Adrenal gland (tissue), 12 donors: ENCODE measurements around the gene ZNF619. TPM values are rescaled to one million over a fixed set of nuclear protein-coding genes. Genes with fewer than 3 reads are reported as not detected.
"Not testable (repeated sequence)": the region's sequence is repeated elsewhere in the genome, so short reads cannot be mapped to it uniquely, and the experiment has no call there.

Experiments used
- DNase-seq, 7 donors: peaks; one replicate each; pipeline ENCODE4 v3.0.0-alpha.2; 2019 to 2020
- H3K27ac ChIP-seq, 5 donors: fragments of 200-600 bp; sonication (generic) in 4 of 5; 1 replicate in 3 of 5; 2 replicates in 2 of 5; pipeline versions ENCODE4 v1.5.1 to v1.8.0; 2016 to 2020; ENCODE audit warnings: mild to moderate bottlenecking in 1 of 5
- H3K27me3 ChIP-seq: fragments of 200-600 bp; 2 replicates; pipeline ENCODE4 v1.8.0; 2021
- H3K36me3 ChIP-seq, 2 donors: fragments of 200-600 bp; replicated peaks in 1 of 2; 1 replicate in 1 of 2; 2 replicates in 1 of 2; pipeline versions ENCODE4 v1.5.1 to v1.8.0; 2018 to 2022
- H3K4me1 ChIP-seq, 2 donors: fragments of 200-600 bp; replicated peaks in 1 of 2; 1 replicate in 1 of 2; 2 replicates in 1 of 2; pipeline versions ENCODE4 v1.5.1 to v1.8.0; 2018 to 2021
- H3K4me3 ChIP-seq, 4 donors: fragments of 200-600 bp; sonication (generic) in 3 of 4; one replicate each; pipeline ENCODE4 v1.5.1; 2016 to 2018
- H3K9me3 ChIP-seq, 3 donors: fragments of 200-600 bp; sonication (generic) in 1 of 3; replicated peaks in 1 of 3; 1 replicate in 2 of 3; 2 replicates in 1 of 3; pipeline versions ENCODE4 v1.5.1 to v1.8.0; 2016 to 2021
- CTCF ChIP-seq, 6 experiments: fragments of 450-650 bp in 4 of 6; fragments of 200-600 bp in 2 of 6; sonication (generic) in 1 of 6; IDR thresholded peaks; 1 replicate in 5 of 6; 2 replicates in 1 of 6; pipeline versions ENCODE4 v1.5.1 to v1.8.0; 2016 to 2021; ENCODE audit warnings: antibody characterized with exemption in 6 of 6, mild to moderate bottlenecking in 2 of 6, moderate library complexity in 1 of 6
- POLR2A ChIP-seq, 2 donors: fragments of 450-650 bp; IDR thresholded peaks; one replicate each; pipeline ENCODE4 v1.6.1; 2017; ENCODE audit warnings: antibody characterized with exemption in 2 of 2, mild to moderate bottlenecking in 2 of 2, moderate library complexity in 1 of 2
- WGBS, 4 donors: extraction: QIAGEN DNeasy Blood & Tissue Kit in 2 of 4; methylation state at CpG; one replicate each; pipeline versions ENCODE4 v1.1.5 to v1.1.7; 2013 to 2017; 5-methylcytosine and 5-hydroxymethylcytosine counted together
- intact Hi-C, 2 donors: fragments of 100-400 bp; cut with DNase I; formaldehyde crosslinking; loops; one replicate each; pipeline versions ENCODE4 v1.14.1 to v1.15.0; 2022 to 2023
- polyA plus RNA-seq, 3 donors: library from polyadenylated mRNA; stranded (reverse); fragments of 200-250 nt in 2 of 3; fragments of 350-450 nt in 1 of 3; fragmentation: Illumina TruSeq in 1 of 3; extraction: RNeasy Lipid Tissue Mini Kit (QIAGEN cat#74804) in 1 of 3; gene quantifications; one replicate each; pipeline ENCODE4 v1.2.3, GENCODE V29; 2013 to 2014
- total RNA-seq, 9 donors: library from RNA; depleted of rRNA in 4 of 9; stranded (reverse); fragments of >200 nt in 4 of 9; fragments of 120-200 nt in 1 of 9; fragmentation: NEBNext Ultra II Directional in 1 of 9; extraction: Animal tissue kit (Norgen Biotek cat#: 25700) in 1 of 9; gene quantifications; one replicate each; pipeline versions ENCODE4 v1.1.0 to v1.2.4, GENCODE V29; 2013 to 2023
- donor health status: healthy with polysubstance abuse.
- donor health status: Bipolar disorder and iron deficiency.
- donor health status: DM: yes; HTN: yes; CAD: no.
- donor health status: DM: no; HTN: no; CAD: no.
- donor health status: DM: no; HTN: no; CAD: no.
- donor health status: DM: yes; HTN: yes; CAD: no.

Gene ZNF619
- total and polyA plus RNA-seq, 12 donors = 0.77 to 11.0 (median 5.7) TPM

GRCh38 chr3:40455328-40455727, 21.6 kb upstream of the ZNF619 start:
- Histone ChIP-seq H3K36me3 (peaks cover 0 to 23% of the 10 kb centered on the region in 2 donors), H3K4me3 (no peak overlapping the region), H3K9me3 (no peaks in the 10 kb centered on the region), H3K4me1 (peaks cover 14 to 42% of the 10 kb centered on the region in 2 donors), H3K27ac (no peak overlapping the region), H3K27me3 (no peaks in the 10 kb centered on the region)
- WGBS, 4 donors = 79 to 85% (median 83%) methylated on average over 4 of the region's 4 CpGs
- no peak for TF ChIP-seq POLR2A (IDR thresholded peaks at IDR 0.05)
- no peak for TF ChIP-seq CTCF (IDR thresholded peaks at IDR 0.05)
- intact Hi-C loops = loop anchor here in 1 of 2 donors (10.0 kb wide), 1 partner anchor 59 kb away; no protein-coding TSS in a partner anchor
- DNase-seq = no peak

GRCh38 chr3:40456279-40456939, 20.5 kb upstream of the ZNF619 start:
- Histone ChIP-seq H3K4me1 (peaks cover 14 to 42% of the 10 kb centered on the region in 2 donors), H3K36me3 (peaks cover 0 to 33% of the 10 kb centered on the region in 2 donors), H3K27ac (peak overlapping the region; percentile 51 to 94 (median 84)), H3K27me3 (no peaks in the 10 kb centered on the region), H3K4me3 (peak overlapping the region; percentile 52 to 93 (median 70)), H3K9me3 (no peaks in the 10 kb centered on the region)
- TF ChIP-seq CTCF (IDR thresholded peaks at IDR 0.05) (no peak), POLR2A (IDR thresholded peaks at IDR 0.05) (no peak)
- intact Hi-C loops = loop anchor here in 1 of 2 donors (10.0 kb wide), 1 partner anchor 58 kb away; no protein-coding TSS in a partner anchor
- 48 to 57% (median 53%) methylated on average over 29 of the region's 29 CpGs for WGBS, 4 donors
- peak in 1 of 7 donors; percentile 14 for DNase-seq

- DNase-seq = peak; percentile 94 to 99 (median 98)
- Histone ChIP-seq H3K27me3 (no peaks in the 10 kb centered on the region), H3K4me1 (peaks cover 11 to 35% of the 10 kb centered on the region in 2 donors), H3K4me3 (peak within 1 kb of the TSS; percentile 52 to 93 (median 70)), H3K36me3 (peaks cover 0 to 41% of the 10 kb centered on the region in 2 donors), H3K27ac (peak within 1 kb of the TSS; percentile 51 to 94 (median 84)), H3K9me3 (no peaks in the 10 kb centered on the region)
- 0 to 1% (median 1%) methylated on average over 12 to 79 of the region's 79 CpGs for WGBS, 4 donors
- peak in 1 of 6 experiments; percentile 25 for TF ChIP-seq CTCF (IDR thresholded peaks at IDR 0.05)
- TF ChIP-seq POLR2A (IDR thresholded peaks at IDR 0.05) = peak; percentile 88 to 96
- intact Hi-C loops = loop anchor here in 1 of 2 donors (10.0 kb wide), 1 partner anchor 58 kb away; no protein-coding TSS in a partner anchor
These were observed 19.7 kb upstream of the ZNF619 start, which contains the start of gene RPL14 for GRCh38 chr3:40456940-40457823. TSS of gene RPL14 (plus strand) at chr3:40457339. CDS start at chr3:40457472, 133 bp downstream.

- 88 to 96% (median 90%) methylated on average over 4 of the region's 4 CpGs for WGBS, 4 donors
- H3K36me3 ChIP-seq = peaks cover 0 to 54% of the 10 kb centered on the region in 2 donors
- peak overlapping the region in 1 of 5 donors; percentile 89 for H3K27ac ChIP-seq
- peak overlapping the region in 1 of 4 donors; percentile 74 for H3K4me3 ChIP-seq
- no peaks in the 10 kb centered on the region for H3K27me3 ChIP-seq
- TF ChIP-seq POLR2A (IDR thresholded peaks at IDR 0.05) = no peak
- no peak for TF ChIP-seq CTCF (IDR thresholded peaks at IDR 0.05)
- H3K4me1 ChIP-seq = peaks cover 8 to 29% of the 10 kb centered on the region in 2 donors
- no peak for DNase-seq
- H3K9me3 ChIP-seq = no peaks in the 10 kb centered on the region
- intact Hi-C loops = loop anchor here in 1 of 2 donors (10.0 kb wide), 1 partner anchor 56 kb away; no protein-coding TSS in a partner anchor
These were observed 18.4 kb upstream of the ZNF619 start for GRCh38 chr3:40458473-40458872.

GRCh38 chr3:40460481-40460880, 16.4 kb upstream of the ZNF619 start:
- H3K27ac ChIP-seq, DNase-seq, H3K4me3 ChIP-seq, H3K27me3 ChIP-seq, intact Hi-C loops, H3K9me3 ChIP-seq: not testable (repeated sequence)
- WGBS, 4 donors = 83 to 87% (median 86%) methylated on average over 6 of the region's 6 CpGs
- H3K36me3 ChIP-seq = peaks cover 0 to 69% of the 10 kb centered on the region in 2 donors
- H3K4me1 ChIP-seq = peaks cover 8 to 23% of the 10 kb centered on the region in 2 donors
